ENCODE measurements around the gene MYLK2.

Gene MYLK2

GRCh38 chr20:31839782-31840487 is 20.8 kb downstream of the MYLK2 start:
- TF ChIP-seq CTCF (IDR thresholded peaks at IDR 0.05; ENCODE audit: low read depth, low read length, poor library complexity, severe bottlenecking) (no peak), EZH2phosphoT487 (IDR thresholded peaks at IDR 0.05; ENCODE audit: borderline replicate concordance, low read length) (no peak)
- Histone ChIP-seq H3K4me3 (ENCODE audit: low read length) (no peak overlapping the region), H3K79me2 (ENCODE audit: control insufficient read depth, low read length) (no peaks in the 10 kb centered on the region), H3K4me2 (ENCODE audit: low read length) (no peak overlapping the region), H3K9me2 (replicated peaks; ENCODE audit: control insufficient read depth, low read length) (no peaks in the 10 kb centered on the region), H4K20me1 (ENCODE audit: control insufficient read depth, insufficient read depth, low read depth, low read length) (no peaks in the 10 kb centered on the region), H3K27ac (ENCODE audit: low read depth, low read length) (no peak overlapping the region), H3K4me1 (ENCODE audit: control insufficient read depth, low read length) (peaks cover 6% of the 10 kb centered on the region; the same call in 1 of the 2 replicates), H3K9me3 (ENCODE audit: control insufficient read depth, insufficient read depth, low read length) (no peaks in the 10 kb centered on the region), H3K36me3 (ENCODE audit: control insufficient read depth, low read length) (no peaks in the 10 kb centered on the region), H3K27me3 (ENCODE audit: control insufficient read depth, low read length) (peaks cover 15% of the 10 kb centered on the region), H3F3A (ENCODE audit: control insufficient read depth, insufficient read depth) (no peaks in the 10 kb centered on the region)

- Histone ChIP-seq H4K20me1 (ENCODE audit: control insufficient read depth, insufficient read depth, low read depth, low read length) (no peaks in the 10 kb centered on the region), H3F3A (ENCODE audit: control insufficient read depth, insufficient read depth) (no peaks in the 10 kb centered on the region), H3K27me3 (ENCODE audit: control insufficient read depth, low read length) (peaks cover 15% of the 10 kb centered on the region), H3K9me3 (ENCODE audit: control insufficient read depth, insufficient read depth, low read length) (no peaks in the 10 kb centered on the region), H3K36me3 (ENCODE audit: control insufficient read depth, low read length) (no peaks in the 10 kb centered on the region), H3K4me1 (ENCODE audit: control insufficient read depth, low read length) (peaks cover 6% of the 10 kb centered on the region; the same call in 1 of the 2 replicates), H3K79me2 (ENCODE audit: control insufficient read depth, low read length) (no peaks in the 10 kb centered on the region), H3K4me2 (ENCODE audit: low read length) (no peak overlapping the region), H3K9me2 (replicated peaks; ENCODE audit: control insufficient read depth, low read length) (no peaks in the 10 kb centered on the region), H3K27ac (ENCODE audit: low read depth, low read length) (no peak overlapping the region), H3K4me3 (ENCODE audit: low read length) (no peak overlapping the region)
- TF ChIP-seq EZH2phosphoT487 (IDR thresholded peaks at IDR 0.05; ENCODE audit: borderline replicate concordance, low read length) (no peak), CTCF (IDR thresholded peaks at IDR 0.05; ENCODE audit: low read depth, low read length, poor library complexity, severe bottlenecking) (no peak)
Measured at GRCh38 chr20:31840906-31841816, 22.0 kb downstream of the MYLK2 start.

GRCh38 chr20:31841928-31842327 is 22.8 kb downstream of the MYLK2 start:
- no peak overlapping the region for H3K27ac ChIP-seq (ENCODE audit: low read depth, low read length)
- no peaks in the 10 kb centered on the region for H3K9me3 ChIP-seq (ENCODE audit: control insufficient read depth, insufficient read depth, low read length)
- peaks cover 15% of the 10 kb centered on the region for H3K27me3 ChIP-seq (ENCODE audit: control insufficient read depth, low read length)
- H3K4me3 ChIP-seq (ENCODE audit: low read length), result no peak overlapping the region
- H3K4me1 ChIP-seq (ENCODE audit: control insufficient read depth, low read length), result peaks cover 6% of the 10 kb centered on the region; the same call in 1 of the 2 replicates
- no peaks in the 10 kb centered on the region for H3K36me3 ChIP-seq (ENCODE audit: control insufficient read depth, low read length)
- no peaks in the 10 kb centered on the region for H3K9me2 ChIP-seq (replicated peaks; ENCODE audit: control insufficient read depth, low read length)
- no peaks in the 10 kb centered on the region for H3K79me2 ChIP-seq (ENCODE audit: control insufficient read depth, low read length)
- TF ChIP-seq CTCF (IDR thresholded peaks at IDR 0.05; ENCODE audit: low read depth, low read length, poor library complexity, severe bottlenecking) (no peak), EZH2phosphoT487 (IDR thresholded peaks at IDR 0.05; ENCODE audit: borderline replicate concordance, low read length) (no peak)
- H3K4me2 ChIP-seq (ENCODE audit: low read length), result no peak overlapping the region
- no peaks in the 10 kb centered on the region for H4K20me1 ChIP-seq (ENCODE audit: control insufficient read depth, insufficient read depth, low read depth, low read length)
- no peaks in the 10 kb centered on the region for H3F3A ChIP-seq (ENCODE audit: control insufficient read depth, insufficient read depth)

Data from DOHH2 (cell line).